GM18508 (cell line): ENCODE measurements around the gene TMEM179.
"Not testable (repeated sequence)": the region's sequence is repeated elsewhere in the genome, so short reads cannot be mapped to it uniquely, and the experiment has no call there.

ENCODE experiments used
- ATAC-seq: cut with Tn5 transposase; IDR thresholded peaks from one replicate; pipeline ENCODE4 v1.9.1; 2021; ENCODE audit warnings: moderate number of reproducible peaks; ENCODE audit not compliant: insufficient read depth, unreplicated experiment

Gene TMEM179

DNA sequence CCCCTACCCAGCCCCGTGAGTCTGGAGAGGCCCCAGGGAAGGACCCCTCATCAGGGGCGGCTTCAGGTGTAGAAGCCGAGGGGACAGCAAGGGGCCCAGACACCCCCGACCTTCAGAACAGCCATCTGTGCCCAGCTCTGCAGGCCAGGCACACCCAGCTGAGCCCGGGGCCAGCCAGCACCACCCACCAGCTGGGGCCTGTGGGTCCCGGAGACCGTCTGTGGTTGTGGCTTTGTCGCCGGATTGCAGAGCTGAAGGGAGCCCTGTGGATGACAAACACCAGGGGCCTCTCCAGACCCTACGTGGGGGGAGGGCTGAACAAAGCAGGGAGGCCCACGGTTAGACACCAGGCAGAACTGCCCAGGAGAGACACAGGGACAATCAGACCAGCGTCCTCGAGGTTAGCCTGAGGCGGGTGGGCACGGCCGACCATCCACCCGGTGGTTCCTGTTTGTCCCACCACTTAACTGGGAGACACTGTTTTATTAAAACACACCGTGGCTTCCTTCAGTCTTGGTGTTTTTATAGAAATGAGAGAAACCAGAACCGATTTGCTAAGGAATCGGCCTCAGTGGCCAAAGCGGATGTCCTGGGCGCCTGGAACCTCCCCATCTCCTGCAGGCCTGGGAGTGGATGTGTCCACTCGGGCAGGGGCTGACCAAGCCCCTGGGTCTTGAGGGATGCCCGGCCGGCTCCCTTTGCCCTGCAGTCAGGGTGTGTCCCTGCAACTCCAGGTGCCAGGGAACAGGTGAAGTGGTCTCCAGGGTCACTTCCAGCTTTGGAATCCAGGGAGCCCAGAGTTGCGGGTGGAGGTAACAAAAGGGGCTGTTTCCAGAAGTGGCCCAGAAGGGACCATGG, 15.0 kb downstream of the TMEM179 start:
- no peak for ATAC-seq

GRCh38 chr14:104588066-104588857, 16.3 kb downstream of the TMEM179 start:
- ATAC-seq = no peak

DNA sequence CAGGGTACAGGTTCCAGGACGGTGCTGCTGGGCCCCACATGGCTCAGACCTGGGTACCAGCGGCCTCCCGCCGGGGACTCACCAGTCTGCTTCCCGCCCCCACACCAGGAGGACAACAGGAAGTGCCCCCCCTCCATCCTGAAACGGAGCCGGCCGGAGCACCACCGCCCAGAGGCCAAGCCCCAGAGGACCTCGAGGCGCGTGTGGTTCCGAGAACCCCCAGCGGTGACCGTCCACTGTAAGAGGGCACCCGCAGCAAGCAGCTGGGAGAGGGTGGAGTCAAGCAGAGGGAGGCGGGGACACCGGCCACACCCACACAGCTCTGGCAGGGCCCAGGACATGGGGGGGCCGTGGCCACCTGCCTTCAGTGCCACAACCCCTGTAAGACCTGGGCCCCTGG, 16.9 kb downstream of the TMEM179 start:
- ATAC-seq = no peak

DNA sequence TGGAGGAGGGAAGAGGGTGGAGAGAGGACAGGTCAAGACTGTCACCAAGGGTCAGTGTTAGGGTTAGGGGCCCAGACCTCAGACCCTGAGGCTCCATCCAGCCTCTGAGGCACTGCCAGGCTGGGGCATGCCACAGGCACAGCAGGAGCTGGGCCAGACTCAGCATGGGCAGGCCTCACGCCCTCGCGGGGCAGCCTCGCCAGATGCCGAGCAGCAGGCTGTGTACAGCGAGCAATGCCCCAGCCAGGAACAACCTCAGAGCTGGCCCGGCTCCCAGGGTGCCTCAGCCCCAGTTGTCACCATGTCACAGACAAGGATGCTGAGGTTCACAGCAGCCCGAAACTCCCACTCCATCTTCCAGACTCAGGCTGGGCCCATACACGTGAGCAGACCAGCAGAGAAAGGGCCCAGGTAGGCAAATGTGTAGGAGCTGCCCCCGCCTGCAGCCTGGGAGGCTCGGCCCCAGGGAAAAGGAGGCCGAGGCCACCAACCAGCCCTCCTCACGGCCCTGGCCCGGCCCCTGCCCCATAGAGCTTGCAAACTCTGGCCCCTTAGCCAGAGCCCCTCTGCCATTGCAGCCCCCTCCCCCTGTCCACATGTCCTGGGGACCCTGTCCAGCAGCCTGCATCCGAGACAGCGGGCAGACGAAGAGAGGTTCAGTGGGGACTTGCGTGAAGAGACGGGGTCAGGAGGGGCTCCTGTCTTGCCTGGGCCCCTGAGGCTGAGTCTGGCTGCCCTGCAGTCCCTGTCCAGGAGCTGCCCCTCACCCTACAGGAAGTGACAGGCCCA, 17.5 kb downstream of the TMEM179 start:
- ATAC-seq = no peak

- ATAC-seq = no peak
Observed at GRCh38 chr14:104585966-104586697, 18.4 kb downstream of the TMEM179 start.

- ATAC-seq = no peak
Observed at GRCh38 chr14:104584557-104584956, 20.0 kb downstream of the TMEM179 start.

GRCh38 chr14:104583424-104584306, 20.9 kb downstream of the TMEM179 start:
- no peak for ATAC-seq

DNA sequence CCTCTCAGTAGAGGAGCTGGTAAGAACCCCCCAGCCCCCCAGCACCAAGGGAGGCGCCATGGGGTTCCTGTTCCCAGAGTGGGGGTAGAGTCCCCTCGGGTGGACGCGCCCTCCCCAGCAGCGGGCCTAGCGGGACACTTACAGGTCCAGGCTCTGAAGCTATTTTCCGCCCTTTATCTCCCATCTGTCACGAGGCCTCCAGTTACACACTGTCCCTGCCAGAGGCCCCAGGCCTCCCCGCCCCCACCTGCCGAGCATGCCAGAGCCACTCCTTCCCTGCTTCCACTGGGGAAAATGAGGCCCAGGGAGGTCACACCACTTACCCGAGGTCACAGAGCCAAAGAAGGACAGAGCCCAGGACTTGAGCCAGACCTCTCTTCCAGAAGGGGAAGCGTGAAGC, 21.9 kb downstream of the TMEM179 start:
- no peak for ATAC-seq

DNA sequence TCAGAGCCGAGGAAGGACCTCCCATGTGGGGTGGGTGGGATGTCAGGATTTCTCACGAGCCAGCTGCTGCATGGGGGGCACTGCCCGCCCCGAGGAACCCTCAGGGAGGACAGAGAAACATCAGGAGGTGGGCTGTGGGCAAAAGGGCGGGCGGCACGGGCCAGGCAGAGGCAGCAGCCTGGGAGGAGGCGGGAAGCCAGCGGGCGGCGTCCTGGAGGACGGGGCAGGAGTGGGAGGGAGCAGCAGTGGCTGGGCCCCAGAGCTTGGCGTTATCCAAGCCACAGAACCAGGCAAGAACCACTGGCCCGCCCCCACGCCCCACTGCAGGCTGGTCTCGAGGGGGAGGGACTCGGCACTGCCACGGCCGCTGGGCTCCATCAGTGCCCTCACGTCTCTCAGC, 22.6 kb downstream of the TMEM179 start:
- no peak for ATAC-seq

DNA sequence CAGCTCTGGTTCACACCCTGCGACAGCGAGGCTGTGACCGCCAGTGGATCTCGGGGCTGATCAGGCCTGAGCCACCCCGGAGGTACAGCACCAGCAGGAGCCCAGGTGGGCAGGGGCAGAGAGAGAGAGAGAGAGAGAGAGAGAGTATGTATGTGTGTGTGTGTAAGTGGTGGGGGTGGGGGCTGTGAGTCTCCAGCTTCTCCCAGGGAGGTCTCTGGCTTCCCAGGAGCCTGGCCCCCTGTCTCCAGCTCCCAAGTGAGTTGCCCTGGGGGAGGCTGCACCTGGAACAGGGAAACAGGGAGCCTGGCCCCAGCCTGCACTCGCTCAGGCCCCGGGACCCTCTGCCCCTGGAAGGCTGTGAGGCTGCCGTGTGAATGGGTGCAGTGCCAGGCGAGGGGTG, 23.1 kb downstream of the TMEM179 start:
- ATAC-seq = no peak

GRCh38 chr14:104580961-104581360, 23.6 kb downstream of the TMEM179 start:
- no peak for ATAC-seq

DNA sequence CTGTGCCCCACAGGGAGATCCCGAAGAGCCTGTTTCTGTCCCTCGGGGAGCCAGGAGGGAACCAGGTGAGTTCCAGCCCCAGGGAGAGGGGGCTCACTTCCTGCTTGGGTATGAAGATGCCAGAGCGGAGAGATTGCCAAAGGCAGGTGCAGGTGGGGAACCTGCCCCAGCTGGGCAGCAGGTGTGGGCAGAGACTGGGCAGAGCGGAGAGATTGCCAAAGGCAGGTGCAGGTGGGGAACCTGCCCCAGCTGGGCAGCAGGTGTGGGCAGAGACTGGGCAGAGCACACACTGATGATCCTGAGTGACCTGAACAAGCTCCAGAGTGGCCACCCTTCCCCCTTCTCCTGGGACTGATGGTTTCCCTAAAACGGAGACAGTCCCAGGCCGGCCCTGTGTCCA, 24.6 kb downstream of the TMEM179 start:
- not testable (repeated sequence) for ATAC-seq

- ATAC-seq = no peak
Observed at GRCh38 chr14:104579507-104579906, 25.1 kb downstream of the TMEM179 start, which contains the start of gene C14orf180. C14orf180 (plus strand) TSS chr14:104579764; CDS start chr14:104586431, 6,667 bp downstream.

- ATAC-seq = no peak
Observed at GRCh38 chr14:104578321-104578720, 26.3 kb downstream of the TMEM179 start.

DNA sequence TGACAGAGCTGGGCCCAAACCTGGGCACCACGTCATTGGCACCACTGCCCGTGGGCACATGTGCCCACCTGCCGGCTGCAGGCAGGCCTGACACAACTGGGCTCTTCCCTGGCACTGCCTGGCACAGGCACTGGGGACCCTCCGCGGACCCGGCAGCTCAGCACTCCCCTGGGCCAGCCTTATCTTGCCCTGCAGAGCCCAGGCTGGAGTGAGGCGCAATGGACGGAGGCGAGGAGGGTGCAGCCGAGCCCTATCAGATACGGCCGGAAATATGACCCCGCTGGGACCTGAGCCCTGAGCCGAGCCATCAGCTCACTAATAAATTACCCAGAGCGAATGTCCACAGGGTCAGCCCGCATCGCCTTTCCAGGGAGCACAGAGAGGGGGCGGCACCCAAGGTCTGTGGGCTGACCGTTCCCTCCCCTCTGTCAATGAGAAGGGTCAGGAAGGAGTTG, 26.7 kb downstream of the TMEM179 start:
- ATAC-seq = no peak

DNA sequence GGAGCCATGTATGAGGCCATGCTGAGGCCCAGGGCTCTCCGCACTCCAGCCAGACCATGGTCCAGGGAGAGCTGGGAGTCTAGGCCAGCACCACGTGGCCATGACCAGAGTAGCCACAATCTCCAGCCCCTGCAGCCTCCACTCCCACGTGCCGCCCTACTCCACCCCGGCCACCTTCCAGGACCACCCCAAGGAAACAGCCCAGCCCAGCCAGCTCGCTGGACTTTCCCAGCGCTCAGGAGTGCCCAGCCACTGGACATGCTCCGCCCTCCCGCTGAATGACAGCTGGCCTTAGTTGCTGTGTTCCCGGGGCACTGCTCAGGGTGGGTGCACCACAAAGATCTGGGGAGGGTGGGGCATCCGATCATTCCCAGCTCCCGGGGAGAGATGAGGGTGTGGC, 27.1 kb downstream of the TMEM179 start:
- no peak for ATAC-seq

DNA sequence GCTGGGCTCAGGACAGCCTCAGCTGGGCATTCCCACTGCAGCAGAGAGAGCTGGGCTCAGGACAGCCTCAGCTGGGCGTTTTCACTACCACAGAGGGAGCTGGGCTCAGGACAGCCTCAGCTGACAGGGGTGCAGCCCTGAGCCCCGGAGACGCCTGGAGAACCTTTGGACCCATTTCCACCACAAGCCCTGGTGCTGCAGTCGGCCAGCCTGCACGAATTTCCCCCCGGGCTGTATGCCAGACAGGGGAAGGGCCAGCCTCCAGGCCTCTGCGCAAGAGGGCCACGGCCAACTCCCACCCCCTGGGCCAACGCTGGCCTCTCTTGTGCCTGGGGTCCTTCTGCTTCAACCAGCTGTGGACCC, 27.6 kb downstream of the TMEM179 start:
- no peak for ATAC-seq

GRCh38 chr14:104576232-104576969, 28.2 kb downstream of the TMEM179 start:
- no peak for ATAC-seq
